AG04449 (cell line): Measurements from ENCODE around the gene LYZL4.

Experiments
- CTCF ChIA-PET: fragments of 350-600 bp; formaldehyde crosslinking; extraction: SDS; loops from one replicate; lab custom pipeline; 2021; ENCODE audit warnings: antibody characterized with exemption; lab: Yijun Ruan, JAX
- POLR2A ChIA-PET: fragments of 400-600, 350-600 bp; formaldehyde crosslinking; extraction: SDS; loops from one replicate; lab custom pipeline; 2020; ENCODE audit warnings: antibody characterized with exemption, inconsistent platforms; lab: Yijun Ruan, JAX
- DNase-seq: peaks from one replicate; pipeline ENCODE4 v3.0.0-alpha.2; 2010; ENCODE audit warnings: low read depth, low spot score
- H3K4me3 ChIP-seq: 2 replicates; pipeline ENCODE4 v1.5.1; 2011; ENCODE audit warnings: low read depth, mild to moderate bottlenecking, control low read depth, low read length
- TF ChIP-seq, protein P1 (sequence below): IDR thresholded peaks from one replicate; pipeline ENCODE4 v1.5.1; 2011; ENCODE audit warnings: mild to moderate bottlenecking, moderate library complexity, low read length, control low read depth, inconsistent platforms; ENCODE audit not compliant: insufficient read depth; ENCODE audit errors: missing control alignments

The LYZL4 gene

DNA sequence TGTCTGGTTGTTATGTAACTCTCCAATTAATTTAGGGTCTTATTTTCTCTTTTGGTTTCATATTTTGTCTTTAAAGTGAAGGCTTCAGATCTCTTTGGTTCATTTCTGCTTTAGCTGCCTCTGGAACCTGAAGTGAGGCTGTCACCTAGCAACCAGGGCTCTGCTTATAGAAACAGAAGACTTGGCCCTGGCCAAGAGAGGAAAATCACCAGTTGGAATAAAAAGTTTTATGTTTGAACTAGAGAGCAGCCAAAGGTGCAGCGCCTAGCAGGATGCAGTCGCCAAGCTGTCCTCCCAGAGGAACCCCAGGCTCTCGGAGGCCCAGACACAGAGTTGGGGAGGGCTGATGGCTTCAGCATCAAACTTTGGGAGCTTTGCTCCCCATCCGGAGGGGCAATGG lies 41.1 kb downstream of the LYZL4 start:
- CTCF ChIA-PET = no interaction called here
- no peak overlapping the region for H3K4me3 ChIP-seq
- POLR2A ChIA-PET = no interaction called here
- TF ChIP-seq, protein P1, sequence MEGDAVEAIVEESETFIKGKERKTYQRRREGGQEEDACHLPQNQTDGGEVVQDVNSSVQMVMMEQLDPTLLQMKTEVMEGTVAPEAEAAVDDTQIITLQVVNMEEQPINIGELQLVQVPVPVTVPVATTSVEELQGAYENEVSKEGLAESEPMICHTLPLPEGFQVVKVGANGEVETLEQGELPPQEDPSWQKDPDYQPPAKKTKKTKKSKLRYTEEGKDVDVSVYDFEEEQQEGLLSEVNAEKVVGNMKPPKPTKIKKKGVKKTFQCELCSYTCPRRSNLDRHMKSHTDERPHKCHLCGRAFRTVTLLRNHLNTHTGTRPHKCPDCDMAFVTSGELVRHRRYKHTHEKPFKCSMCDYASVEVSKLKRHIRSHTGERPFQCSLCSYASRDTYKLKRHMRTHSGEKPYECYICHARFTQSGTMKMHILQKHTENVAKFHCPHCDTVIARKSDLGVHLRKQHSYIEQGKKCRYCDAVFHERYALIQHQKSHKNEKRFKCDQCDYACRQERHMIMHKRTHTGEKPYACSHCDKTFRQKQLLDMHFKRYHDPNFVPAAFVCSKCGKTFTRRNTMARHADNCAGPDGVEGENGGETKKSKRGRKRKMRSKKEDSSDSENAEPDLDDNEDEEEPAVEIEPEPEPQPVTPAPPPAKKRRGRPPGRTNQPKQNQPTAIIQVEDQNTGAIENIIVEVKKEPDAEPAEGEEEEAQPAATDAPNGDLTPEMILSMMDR = no peak
- no peak for DNase-seq

DNA sequence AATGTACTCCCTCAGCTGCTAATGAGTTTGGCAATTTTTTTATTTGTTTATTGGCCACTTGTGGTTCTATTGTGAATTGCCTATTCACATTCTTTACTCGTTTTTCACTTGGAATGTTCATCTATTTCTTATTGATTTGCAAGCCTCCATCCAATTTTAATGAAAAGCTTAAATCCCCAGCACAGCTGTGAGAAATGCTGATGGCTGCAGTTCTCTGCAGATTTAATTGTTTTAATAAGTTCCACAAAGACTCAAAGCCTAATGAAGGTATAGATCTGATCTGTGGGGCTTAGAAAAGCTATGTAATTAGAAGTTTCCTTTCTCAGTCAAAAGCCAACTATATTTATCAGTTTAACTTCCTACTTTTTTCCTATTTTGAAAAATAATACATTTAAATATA lies 41.5 kb downstream of the LYZL4 start:
- ChIA-PET CTCF (no interaction called here), POLR2A (no interaction called here)
- no peak for DNase-seq
- H3K4me3 ChIP-seq = no peak overlapping the region
- TF ChIP-seq, protein P1 = no peak

- DNase-seq = no peak
- ChIA-PET POLR2A (no interaction called here), CTCF (no interaction called here)
- H3K4me3 ChIP-seq = no peak overlapping the region
- TF ChIP-seq, protein P1 = no peak
These were observed 42.5 kb downstream of the LYZL4 start for GRCh38 chr3:42367903-42368302.

DNA sequence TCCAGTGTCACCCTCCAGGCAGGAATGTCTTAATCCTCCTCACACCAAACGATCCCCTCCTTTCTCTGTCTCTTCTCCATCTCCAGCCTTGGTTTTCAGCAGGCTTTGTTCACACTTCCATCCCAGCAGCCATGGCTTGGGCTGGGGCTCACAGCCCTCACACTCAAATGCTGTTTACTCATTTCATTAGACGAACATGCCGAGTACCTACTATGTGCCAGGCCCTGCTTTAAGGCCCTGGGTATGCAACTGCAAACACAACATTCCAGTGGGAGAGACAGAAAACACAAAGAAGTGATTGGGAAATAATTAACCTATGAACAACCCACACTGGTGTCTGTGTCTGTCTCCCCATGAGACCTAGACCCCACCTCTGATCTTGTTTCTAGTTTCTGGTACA lies 43.9 kb downstream of the LYZL4 start:
- ChIA-PET CTCF (no interaction called here), POLR2A (no interaction called here)
- no peak overlapping the region for H3K4me3 ChIP-seq
- TF ChIP-seq, protein P1 = no peak
- DNase-seq = no peak

GRCh38 chr3:42357335-42357734 lies 53.1 kb downstream of the LYZL4 start:
- CTCF ChIA-PET = no interaction called here
- POLR2A ChIA-PET = no interaction called here
- no peak overlapping the region for H3K4me3 ChIP-seq
- TF ChIP-seq, protein P1 = no peak
- no peak for DNase-seq

- POLR2A ChIA-PET = no interaction called here
- no peak for DNase-seq
- TF ChIP-seq, protein P1 = no peak
- no peak overlapping the region for H3K4me3 ChIP-seq
- CTCF ChIA-PET = interaction anchor here (0.6 kb wide), 1 partner anchor 959 kb away, joined by 3 read pairs; no protein-coding TSS in a partner anchor
These were observed 54.8 kb downstream of the LYZL4 start for GRCh38 chr3:42355612-42356011.
